HG03175 (cell line): ENCODE measurements around the gene CNOT1.
A peak's percentile ranks its signal among the peaks of the same experiment; 100 is the strongest.
"Not testable (repeated sequence)": the region's sequence is repeated elsewhere in the genome, so short reads cannot be mapped to it uniquely, and the experiment has no call there.

Experiments used
- ATAC-seq: cut with Tn5 transposase; IDR thresholded peaks from one replicate; pipeline ENCODE4 v1.9.1; 2021; ENCODE audit warnings: mild to moderate bottlenecking, moderate library complexity; ENCODE audit not compliant: unreplicated experiment

Gene CNOT1

GRCh38 chr16:58638148-58639036 is 8.8 kb upstream of the CNOT1 start:
- no peak for ATAC-seq

GRCh38 chr16:58637021-58637420 is 7.4 kb upstream of the CNOT1 start:
- not testable (repeated sequence) for ATAC-seq

- ATAC-seq: no peak
Observed at GRCh38 chr16:58636466-58636865, 6.8 kb upstream of the CNOT1 start.

- no peak for ATAC-seq
Observed at GRCh38 chr16:58635502-58635901, 5.9 kb upstream of the CNOT1 start.

DNA sequence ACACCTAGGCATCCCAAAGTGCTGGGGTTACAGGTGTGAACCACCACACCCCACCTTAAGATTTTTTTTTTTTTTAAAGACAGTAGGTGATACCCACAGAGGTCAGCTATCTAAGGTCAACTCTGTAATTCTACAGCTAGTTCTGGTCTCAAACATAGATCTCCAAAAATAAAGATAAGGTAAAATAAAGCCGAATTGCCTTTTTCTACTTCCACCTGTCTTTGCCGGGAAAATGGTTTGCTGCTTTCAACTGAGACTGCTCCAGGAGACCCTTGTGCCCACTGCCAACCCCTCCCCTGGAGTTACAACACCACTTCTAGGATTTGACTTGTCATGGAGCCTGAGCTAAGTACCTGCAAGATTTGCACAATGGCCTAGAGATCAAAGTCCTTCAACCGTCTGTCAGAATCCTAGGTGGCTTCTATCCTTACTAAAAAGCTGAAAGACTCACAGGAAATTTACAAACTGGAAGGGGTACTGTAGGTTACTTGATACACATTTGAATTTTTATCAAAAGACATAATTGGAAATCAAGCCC is 4.7 kb upstream of the CNOT1 start:
- ATAC-seq: no peak

DNA sequence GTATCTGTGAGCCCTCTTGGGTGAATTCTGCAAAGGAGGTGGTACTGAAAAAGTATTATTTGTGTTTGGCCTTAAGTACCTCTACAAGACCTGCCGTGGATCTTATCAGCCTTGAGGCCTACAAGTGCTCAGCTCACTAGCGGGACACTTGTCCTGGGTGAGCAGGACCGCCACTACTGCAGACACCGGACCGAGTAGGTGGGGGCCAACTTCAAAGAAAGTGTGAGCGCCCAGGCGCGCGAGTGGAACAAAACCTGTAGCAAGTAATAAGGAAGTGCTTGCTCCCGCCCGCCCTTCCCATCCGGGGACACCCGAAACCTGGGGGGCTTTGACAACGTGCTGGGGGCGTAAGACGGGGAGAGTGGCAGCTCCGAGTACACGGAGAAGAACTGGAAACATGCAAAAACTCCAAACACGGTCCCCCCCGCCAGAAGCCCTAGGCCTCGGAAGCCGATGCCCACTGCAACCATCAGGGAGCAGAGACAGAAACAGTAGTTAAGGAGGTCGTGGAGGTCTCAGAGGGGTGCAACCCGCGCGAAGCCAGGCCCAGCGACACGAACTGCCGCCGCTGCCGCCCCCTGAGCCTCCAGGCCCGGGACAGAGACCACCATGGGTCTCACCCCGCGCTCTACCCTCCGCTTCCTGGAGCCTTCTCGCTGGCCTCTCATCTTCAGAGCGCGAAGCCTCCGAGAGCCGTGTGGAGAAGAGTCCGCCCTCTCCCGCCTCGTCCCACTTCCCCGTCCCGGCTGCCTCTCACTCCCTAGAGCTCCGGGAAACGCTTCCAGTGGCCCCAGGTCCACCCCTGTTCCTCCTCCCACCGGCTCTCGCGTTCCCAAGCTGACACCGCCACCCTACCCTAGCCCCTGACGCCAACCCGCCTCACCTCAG is 537 bp downstream of the CNOT1 start:
- ATAC-seq: peak; percentile 0

DNA sequence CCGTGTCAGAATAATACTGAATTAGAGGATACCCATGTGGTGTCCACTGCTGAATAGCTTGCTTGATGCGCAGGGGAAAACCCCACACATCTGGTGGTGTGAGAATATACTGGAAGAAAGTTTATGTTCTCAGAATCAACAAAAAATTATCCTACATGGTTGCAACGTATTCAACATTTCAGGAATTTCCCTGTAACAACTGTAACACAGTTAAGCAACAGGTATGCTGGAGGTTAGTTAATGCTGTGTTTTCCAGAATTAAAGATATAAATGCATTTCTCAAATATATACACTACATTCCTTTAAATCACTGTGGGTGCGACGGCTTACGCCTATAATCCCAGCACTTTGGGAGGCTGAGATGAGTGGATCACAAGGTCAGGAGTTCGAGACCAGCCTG is 5.4 kb downstream of the CNOT1 start:
- no peak for ATAC-seq

DNA sequence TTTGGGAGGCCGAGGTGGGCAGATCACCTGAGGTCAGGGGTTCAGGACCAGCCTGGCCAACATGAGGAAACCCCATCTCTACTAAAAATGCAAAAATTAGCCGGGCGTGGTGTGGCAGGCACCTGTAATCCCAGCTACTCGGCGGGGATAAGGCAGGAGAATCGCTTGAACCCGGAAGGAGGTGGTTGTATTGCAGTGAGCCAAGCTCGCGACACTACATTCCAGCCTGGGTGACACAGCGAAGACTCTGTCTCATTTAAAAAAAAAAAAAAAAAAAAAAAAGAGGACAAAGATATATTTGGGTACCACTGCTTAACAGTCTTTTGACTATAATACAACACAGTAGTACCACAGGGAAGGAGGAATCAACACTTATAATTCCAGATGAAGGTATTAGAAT is 9.2 kb downstream of the CNOT1 start:
- no peak for ATAC-seq

- ATAC-seq: no peak
Observed at GRCh38 chr16:58615280-58615679, 14.3 kb downstream of the CNOT1 start.

DNA sequence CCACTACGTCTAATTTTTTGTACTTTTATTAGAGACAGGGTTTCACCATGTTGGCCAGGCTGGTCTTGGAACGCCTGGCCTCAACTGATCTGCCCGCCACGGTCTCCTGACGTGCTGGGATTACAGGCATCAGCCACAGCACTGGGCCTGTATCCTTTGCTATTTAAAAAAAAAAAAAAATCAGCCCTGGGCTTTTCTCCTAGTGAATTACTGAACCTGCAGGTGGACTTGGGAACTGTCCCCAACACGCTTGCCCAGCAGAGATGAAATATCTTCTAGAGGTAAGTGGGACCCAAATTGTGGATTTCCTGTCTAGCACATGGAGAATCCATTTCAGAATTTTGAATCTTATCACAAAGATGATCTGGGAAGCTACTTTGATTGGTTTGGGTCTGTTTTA is 14.8 kb downstream of the CNOT1 start:
- ATAC-seq: no peak

GRCh38 chr16:58614212-58614611 is 15.4 kb downstream of the CNOT1 start:
- ATAC-seq: no peak

DNA sequence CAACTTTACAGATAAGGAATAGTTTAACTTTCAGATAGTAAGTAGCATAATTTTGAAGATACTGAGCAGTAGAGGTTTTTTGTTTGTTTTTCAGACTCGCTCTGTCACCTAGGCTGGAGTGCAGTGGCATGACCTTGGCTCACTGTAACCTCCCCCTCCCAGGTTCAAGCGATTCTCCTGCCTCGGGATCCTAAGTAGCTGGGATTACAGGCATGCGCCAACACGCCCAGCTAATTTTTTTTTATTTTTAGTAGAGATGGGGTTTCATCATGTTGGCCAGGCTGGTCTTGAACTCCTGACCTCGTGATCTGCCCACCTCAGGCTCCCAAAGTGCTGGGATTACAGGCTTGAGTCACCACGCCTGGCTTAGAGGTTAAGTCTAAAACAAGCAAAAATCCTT is 16.7 kb downstream of the CNOT1 start:
- not testable (repeated sequence) for ATAC-seq

- no peak for ATAC-seq
Observed at GRCh38 chr16:58608601-58609136, 21.0 kb downstream of the CNOT1 start.

GRCh38 chr16:58605562-58605961 is 24.1 kb downstream of the CNOT1 start:
- ATAC-seq: no peak

- no peak for ATAC-seq
Observed at GRCh38 chr16:58591083-58591482, 38.5 kb downstream of the CNOT1 start.

DNA sequence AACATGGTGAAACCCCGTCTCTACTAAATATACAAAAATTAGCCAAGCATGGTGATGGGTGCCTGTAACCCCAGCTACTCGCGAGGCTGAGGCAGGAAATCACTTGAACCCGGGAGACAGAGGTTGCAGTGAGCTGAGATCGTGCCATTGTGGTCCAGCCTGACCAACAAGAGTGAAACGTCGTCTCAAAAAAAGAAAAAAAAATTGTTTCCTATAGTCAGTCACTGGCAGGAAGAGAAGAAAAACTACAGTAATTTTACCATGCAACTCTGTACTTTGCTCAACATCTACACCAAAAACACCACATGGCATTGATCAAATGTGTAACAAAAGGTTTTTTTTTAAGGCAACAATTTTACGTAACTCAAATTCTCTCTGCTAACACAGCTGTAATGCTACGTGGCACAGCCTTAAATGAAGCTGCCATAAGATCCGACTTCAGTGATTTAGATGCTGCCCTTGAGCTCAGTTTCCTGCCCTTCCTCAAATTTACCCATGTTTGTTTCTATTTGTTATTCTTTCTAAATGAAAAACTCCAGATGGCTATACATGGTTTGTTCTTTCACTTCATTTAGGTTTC is 40.2 kb downstream of the CNOT1 start:
- ATAC-seq: no peak

DNA sequence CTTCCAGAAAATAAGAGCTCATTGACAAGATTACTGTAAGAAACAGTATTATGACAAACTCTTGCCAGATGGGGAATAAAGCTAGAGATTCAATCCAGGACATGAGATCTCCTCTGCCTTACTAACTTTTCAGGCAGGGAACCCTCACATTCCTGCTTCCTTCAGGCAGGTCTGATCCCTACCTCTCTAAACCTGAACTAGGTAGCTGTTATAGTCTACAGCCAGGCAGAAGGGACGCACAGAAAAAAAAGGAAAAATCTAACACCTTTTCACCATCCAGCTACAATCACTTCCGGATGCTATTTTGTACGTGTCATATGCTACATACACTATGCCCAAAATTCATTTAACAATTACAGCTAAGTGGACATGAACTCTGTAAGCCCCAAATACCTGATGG is 41.2 kb downstream of the CNOT1 start:
- no peak for ATAC-seq

- ATAC-seq: no peak
Observed at GRCh38 chr16:58586340-58587030, 43.1 kb downstream of the CNOT1 start.

DNA sequence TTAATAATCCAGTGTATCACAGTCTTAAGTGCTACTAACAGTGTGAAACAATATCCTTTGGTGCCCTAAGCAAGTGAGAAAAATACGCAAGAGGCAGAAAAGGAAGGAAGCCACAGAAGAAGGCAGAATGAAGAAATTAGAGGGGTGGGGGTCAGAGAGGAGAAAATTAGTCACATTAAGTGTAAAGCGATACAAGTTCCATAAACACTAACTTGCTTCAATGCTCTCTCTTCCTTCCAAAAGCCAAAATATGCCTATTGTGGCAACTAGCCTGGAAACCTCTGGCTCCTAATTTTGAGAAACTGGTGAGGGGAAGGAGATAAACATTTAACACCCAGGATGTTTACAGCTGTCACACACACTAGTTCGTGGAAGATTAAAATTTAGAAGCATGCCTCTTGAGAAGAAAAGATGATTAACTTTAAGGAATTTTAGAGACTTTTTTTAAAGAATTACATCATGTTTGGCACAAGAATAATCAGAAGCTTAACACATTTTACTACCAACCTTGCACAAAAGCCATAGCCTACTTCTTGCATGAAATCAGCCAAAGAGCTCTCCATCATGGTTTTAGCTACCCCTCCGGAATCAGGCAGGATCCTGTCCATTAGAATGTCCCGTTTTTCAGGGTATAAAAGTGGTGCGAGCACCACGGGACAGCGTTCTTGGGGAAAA is 44.7 kb downstream of the CNOT1 start:
- ATAC-seq: no peak
